ENCODE results near the gene NCOA7. TPM values are rescaled to one million over a fixed set of nuclear protein-coding genes. Genes with fewer than 3 reads are reported as not detected.

The NCOA7 gene
- total and polyA plus RNA-seq, 9 of the 15 experiments (the other 6 are each of a cell fraction or from before 2014, with no cell fraction given): 5.8 to 14.6 (median 9.3) TPM

- no peak for TF ChIP-seq ZBTB40 (IDR thresholded peaks at IDR 0.05)
- TF ChIP-seq ZBTB40 (CRISPR knock-in tag; IDR thresholded peaks at IDR 0.05): no peak
- peak in 1 of 2 experiments; percentile 16; a peak in 1 of 4 replicates for TF ChIP-seq ZNF639 (CRISPR knock-in tag; conservative IDR thresholded peaks at IDR 0.05 in 1 of 2, IDR thresholded peaks at IDR 0.05 in 1 of 2)
- TF ChIP-seq CXXC5 (CRISPR knock-in tag; IDR thresholded peaks at IDR 0.05): peak; percentile 94
- TF ChIP-seq ZNF41 (CRISPR knock-in tag; conservative IDR thresholded peaks at IDR 0.05): peak; percentile 51; the same call in 1 of the 2 replicates
- TF ChIP-seq VEZF1 (CRISPR knock-in tag; IDR thresholded peaks at IDR 0.05): peak; percentile 79
- TF ChIP-seq THAP12 (CRISPR knock-in tag; IDR thresholded peaks at IDR 0.05): peak; percentile 76
- peak; percentile 65; the same call in 1 of the 2 replicates for TF ChIP-seq SP1 (CRISPR knock-in tag; IDR thresholded peaks at IDR 0.05)
- TF ChIP-seq CREB1 (IDR thresholded peaks at IDR 0.05): peak; percentile 18; the same call in 1 of the 2 replicates
- no peak for TF ChIP-seq CREB1 (CRISPR knock-in tag; IDR thresholded peaks at IDR 0.05)
Observed at GRCh38 chr6:125790358-125791150, at the start of gene NCOA7 (continued).
